Chondrocyte (in vitro differentiated cells): ENCODE results near the gene POTEM. TPM values are rescaled to one million over a fixed set of nuclear protein-coding genes. Genes with fewer than 3 reads are reported as not detected.
"Not testable (repeated sequence)": the region's sequence is repeated elsewhere in the genome, so short reads cannot be mapped to it uniquely, and the experiment has no call there.

Experiments used
- DNase-seq: peaks from one replicate; pipeline ENCODE4 v3.0.0; 2021; ENCODE audit warnings: mixed read lengths, low spot score
- H3K27ac Mint-ChIP-seq: one replicate; pipeline ENCODE4 v1.8.0; 2021; ENCODE audit warnings: mild to moderate bottlenecking, moderate library complexity, mixed read lengths; ENCODE audit not compliant: unreplicated experiment
- H3K27me3 Mint-ChIP-seq: 2 replicates; pipeline ENCODE4 v1.8.0; 2021; ENCODE audit warnings: low read depth, mixed read lengths
- H3K36me3 Mint-ChIP-seq: 2 replicates; pipeline ENCODE4 v1.8.0; 2021; ENCODE audit warnings: low read depth, mixed read lengths
- H3K4me1 Mint-ChIP-seq: 2 replicates; pipeline ENCODE4 v1.8.0; 2021; ENCODE audit warnings: low read depth, mild to moderate bottlenecking, mixed read lengths
- H3K4me3 Mint-ChIP-seq: one replicate; pipeline ENCODE4 v1.8.0; 2021; ENCODE audit warnings: mild to moderate bottlenecking, moderate library complexity, mixed read lengths; ENCODE audit not compliant: unreplicated experiment
- H3K9me3 Mint-ChIP-seq: 2 replicates; pipeline ENCODE4 v1.8.0; 2021; ENCODE audit warnings: low read depth, mixed read lengths
- total RNA-seq: library from RNA; stranded (reverse); gene quantifications from 3 replicates; pipeline ENCODE4 v1.2.1, GENCODE V29; 2021

POTEM gene
- total RNA-seq, 1 donor from 2014 or later, result not detected

- not testable (repeated sequence) for H3K27ac Mint-ChIP-seq, H3K4me3 Mint-ChIP-seq, H3K36me3 Mint-ChIP-seq, H3K27me3 Mint-ChIP-seq, H3K4me1 Mint-ChIP-seq, H3K9me3 Mint-ChIP-seq
- DNase-seq, result peak; percentile 39
These were observed 35.3 kb downstream of the POTEM start for GRCh38 chr14:19002566-19002965.

DNA sequence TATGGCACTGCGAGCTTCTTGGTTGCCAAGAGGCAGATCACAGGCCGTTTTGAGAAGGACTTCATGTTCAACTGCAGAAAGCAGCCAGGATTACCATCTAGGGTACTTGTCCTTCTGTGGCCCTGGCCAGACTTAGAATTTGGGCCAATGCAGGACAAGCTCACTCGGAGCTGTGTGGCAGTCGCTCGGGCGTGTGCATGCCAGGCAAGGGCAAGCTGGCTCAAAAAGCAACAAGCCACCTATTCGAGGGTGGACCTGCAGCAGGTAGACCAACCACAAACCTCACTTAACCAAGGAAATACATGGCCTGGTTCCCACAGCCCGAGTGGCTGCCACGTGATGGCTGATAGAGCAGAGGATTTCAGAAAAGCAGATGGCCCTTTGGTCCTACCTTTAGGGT, 39.3 kb downstream of the POTEM start:
- DNase-seq, H3K27me3 Mint-ChIP-seq, H3K27ac Mint-ChIP-seq, H3K36me3 Mint-ChIP-seq, H3K4me1 Mint-ChIP-seq, H3K4me3 Mint-ChIP-seq, H3K9me3 Mint-ChIP-seq: not testable (repeated sequence)

DNA sequence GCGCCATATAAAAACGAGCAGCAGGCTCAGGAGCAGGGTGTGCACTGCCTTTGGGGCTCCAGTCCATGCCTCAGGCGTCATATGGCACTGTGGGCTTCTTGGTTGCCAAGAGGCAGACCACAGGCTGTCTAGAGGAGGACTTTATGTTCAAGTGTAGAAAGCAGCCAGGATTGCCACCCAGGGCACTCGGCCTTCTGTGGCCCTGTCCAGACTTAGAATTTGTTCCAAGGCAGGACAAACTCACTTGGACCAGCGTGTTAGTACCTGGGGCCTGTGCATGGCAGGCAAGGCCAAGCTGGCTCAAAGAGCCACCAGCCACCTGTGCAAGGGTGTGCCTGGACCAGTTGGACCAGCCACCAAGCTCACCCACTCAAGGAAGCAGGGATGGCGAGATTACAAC, 40.4 kb downstream of the POTEM start:
- not testable (repeated sequence) for H3K9me3 Mint-ChIP-seq, H3K4me3 Mint-ChIP-seq, H3K36me3 Mint-ChIP-seq, H3K27me3 Mint-ChIP-seq, H3K4me1 Mint-ChIP-seq, H3K27ac Mint-ChIP-seq
- DNase-seq, result peak; percentile 72

GRCh38 chr14:19011029-19011428, 43.8 kb downstream of the POTEM start:
- H3K4me1 Mint-ChIP-seq, H3K4me3 Mint-ChIP-seq, H3K36me3 Mint-ChIP-seq, H3K27me3 Mint-ChIP-seq, H3K9me3 Mint-ChIP-seq, H3K27ac Mint-ChIP-seq: not testable (repeated sequence)
- peak; percentile 37 for DNase-seq

DNA sequence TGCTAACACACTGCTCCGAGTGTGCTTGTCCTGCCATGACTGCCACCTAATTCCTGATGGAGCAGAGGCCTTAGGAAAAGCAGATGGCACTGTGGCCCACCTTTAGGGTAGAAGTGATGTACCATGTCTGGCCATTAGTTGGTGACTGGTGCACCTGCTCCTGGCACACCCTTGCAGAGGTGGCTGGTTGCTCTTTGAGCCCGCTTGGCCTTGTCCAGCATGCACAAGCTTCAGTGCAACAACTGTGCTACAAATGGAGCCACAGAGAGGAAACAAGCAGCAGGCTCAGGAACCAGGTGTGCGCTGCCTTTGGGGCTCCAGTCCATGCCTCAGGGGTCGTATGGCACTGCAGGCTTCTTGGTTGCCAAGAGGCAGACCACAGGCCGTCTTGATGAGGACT, 44.5 kb downstream of the POTEM start:
- H3K36me3 Mint-ChIP-seq, H3K4me3 Mint-ChIP-seq, H3K27ac Mint-ChIP-seq, H3K27me3 Mint-ChIP-seq, H3K9me3 Mint-ChIP-seq, H3K4me1 Mint-ChIP-seq: not testable (repeated sequence)
- DNase-seq, result peak; percentile 61

DNA sequence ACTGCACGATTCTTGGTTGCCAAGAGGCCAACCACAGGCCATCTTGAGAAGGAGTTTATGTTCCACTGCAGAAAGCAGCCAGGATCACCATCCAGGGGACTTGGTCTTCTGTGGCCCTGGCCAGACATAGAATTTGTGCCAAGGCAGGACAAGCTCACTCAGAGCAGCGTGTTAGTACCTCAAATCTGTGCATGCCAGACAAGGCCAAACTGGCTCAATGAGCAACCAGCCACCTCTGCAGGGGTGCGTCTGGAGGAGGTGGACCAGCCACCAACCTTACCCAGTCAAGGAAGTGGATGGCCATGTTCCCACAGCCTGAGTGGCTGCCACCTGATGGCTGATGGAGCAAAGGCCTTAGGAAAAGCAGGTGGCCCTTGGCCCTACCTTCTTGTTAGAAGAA, 48.0 kb downstream of the POTEM start:
- not testable (repeated sequence) for DNase-seq, H3K4me1 Mint-ChIP-seq, H3K27me3 Mint-ChIP-seq, H3K27ac Mint-ChIP-seq, H3K4me3 Mint-ChIP-seq, H3K36me3 Mint-ChIP-seq, H3K9me3 Mint-ChIP-seq

- not testable (repeated sequence) for H3K27me3 Mint-ChIP-seq, H3K36me3 Mint-ChIP-seq, H3K27ac Mint-ChIP-seq, H3K9me3 Mint-ChIP-seq, DNase-seq, H3K4me3 Mint-ChIP-seq, H3K4me1 Mint-ChIP-seq
These were observed 57.9 kb downstream of the POTEM start for GRCh38 chr14:19025080-19025589.

DNA sequence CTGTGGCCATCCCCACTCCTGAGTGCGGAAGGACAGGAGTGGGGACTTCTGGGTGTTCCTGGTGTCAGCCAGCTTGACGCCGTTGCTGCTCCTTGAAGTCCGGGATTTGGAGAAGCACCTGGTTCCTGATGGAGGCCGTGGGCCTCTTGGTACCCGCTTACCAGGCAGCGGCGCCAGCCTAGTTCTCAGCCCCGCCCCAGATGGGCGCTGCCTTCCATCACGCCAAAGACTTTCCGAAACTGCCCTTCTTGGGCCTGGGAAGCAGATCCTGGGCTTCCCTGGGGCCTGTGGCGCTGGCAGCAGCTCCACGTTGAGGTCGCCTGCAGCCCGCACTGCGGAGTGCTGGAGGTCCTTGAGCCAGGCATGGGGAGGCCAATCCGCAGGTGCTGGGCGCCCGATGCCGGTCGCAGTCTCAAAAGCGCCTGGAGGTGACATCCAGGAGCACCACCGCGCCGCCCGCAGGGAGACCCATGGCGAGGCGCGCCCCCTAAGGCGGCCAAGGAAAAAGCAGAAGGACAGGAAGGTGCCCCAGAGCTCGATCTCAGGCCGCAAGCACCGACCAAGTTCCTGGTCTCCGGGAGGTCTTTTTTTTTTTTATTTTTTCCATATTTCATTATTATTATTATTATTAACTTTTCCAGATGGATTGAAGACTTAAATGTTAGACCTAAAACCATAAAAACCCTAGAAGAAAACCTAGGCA, 59.6 kb downstream of the POTEM start:
- not testable (repeated sequence) for H3K4me1 Mint-ChIP-seq, DNase-seq, H3K36me3 Mint-ChIP-seq, H3K9me3 Mint-ChIP-seq, H3K27ac Mint-ChIP-seq, H3K4me3 Mint-ChIP-seq, H3K27me3 Mint-ChIP-seq

- H3K27me3 Mint-ChIP-seq, H3K4me3 Mint-ChIP-seq, DNase-seq, H3K36me3 Mint-ChIP-seq, H3K27ac Mint-ChIP-seq, H3K9me3 Mint-ChIP-seq, H3K4me1 Mint-ChIP-seq: not testable (repeated sequence)
These were observed 60.7 kb downstream of the POTEM start for GRCh38 chr14:19027895-19028294.

GRCh38 chr14:19036811-19037382, 69.7 kb downstream of the POTEM start:
- H3K36me3 Mint-ChIP-seq, H3K27me3 Mint-ChIP-seq, DNase-seq, H3K4me3 Mint-ChIP-seq, H3K27ac Mint-ChIP-seq, H3K9me3 Mint-ChIP-seq, H3K4me1 Mint-ChIP-seq: not testable (repeated sequence)

DNA sequence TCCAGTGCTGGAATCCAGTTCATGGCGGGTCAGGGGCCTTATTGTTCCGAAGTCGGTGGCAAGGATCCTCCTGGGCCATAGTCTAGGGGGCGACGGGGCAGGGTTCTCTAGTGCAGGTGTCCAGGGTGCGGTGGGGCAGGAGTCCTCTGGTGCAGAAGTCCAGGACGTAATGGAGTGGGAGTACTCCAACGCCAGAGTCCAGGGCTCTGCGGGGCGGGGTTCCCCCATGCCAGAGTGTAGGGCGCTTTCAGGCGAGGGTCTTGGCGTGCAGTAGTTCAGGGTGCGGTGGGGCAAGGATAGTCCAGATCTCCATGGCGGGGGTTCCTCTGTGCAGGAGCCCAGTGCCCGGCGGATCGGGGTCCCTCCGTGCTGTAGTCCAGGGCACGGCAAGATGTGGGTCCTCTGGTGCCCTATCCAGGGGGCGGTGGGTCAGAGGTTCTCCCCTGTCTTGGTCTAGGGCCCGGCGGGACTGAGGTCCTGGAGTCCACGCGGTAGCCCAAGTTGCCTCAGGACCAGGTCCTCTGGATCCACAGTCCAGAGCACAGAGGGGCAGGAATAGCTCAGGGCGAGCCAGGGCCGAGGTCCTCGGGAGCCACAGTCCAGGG, 70.9 kb downstream of the POTEM start:
- H3K9me3 Mint-ChIP-seq, H3K36me3 Mint-ChIP-seq, H3K4me3 Mint-ChIP-seq, H3K27me3 Mint-ChIP-seq, DNase-seq, H3K4me1 Mint-ChIP-seq, H3K27ac Mint-ChIP-seq: not testable (repeated sequence)

DNA sequence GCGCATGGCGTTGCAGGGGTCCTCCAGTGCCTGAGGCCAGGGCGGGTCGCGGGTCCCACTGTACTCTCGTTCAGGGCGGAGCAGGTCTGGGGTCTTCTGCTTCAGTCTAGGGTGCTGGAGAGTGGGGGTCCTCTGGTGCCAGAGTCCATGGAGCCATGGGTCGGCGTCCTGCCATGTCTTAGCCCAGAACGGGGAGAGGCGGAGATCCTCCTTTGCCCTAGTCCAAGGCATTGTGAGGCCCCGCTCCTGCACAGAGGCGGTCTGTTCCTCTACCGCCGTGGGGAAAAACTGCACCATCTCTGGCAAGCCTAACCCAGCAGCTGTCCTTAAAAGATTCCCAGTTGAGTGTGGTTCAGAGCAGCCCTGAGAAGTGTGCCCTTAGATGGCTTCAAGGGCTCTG, 71.6 kb downstream of the POTEM start:
- not testable (repeated sequence) for H3K9me3 Mint-ChIP-seq, H3K36me3 Mint-ChIP-seq, H3K27me3 Mint-ChIP-seq, H3K4me3 Mint-ChIP-seq, DNase-seq, H3K27ac Mint-ChIP-seq, H3K4me1 Mint-ChIP-seq

GRCh38 chr14:19043384-19043783, 76.2 kb downstream of the POTEM start:
- H3K4me3 Mint-ChIP-seq, H3K27ac Mint-ChIP-seq, H3K9me3 Mint-ChIP-seq, H3K27me3 Mint-ChIP-seq, DNase-seq, H3K36me3 Mint-ChIP-seq, H3K4me1 Mint-ChIP-seq: not testable (repeated sequence)
